ENCODE data around the gene UBE2Z.

Gene UBE2Z

DNA sequence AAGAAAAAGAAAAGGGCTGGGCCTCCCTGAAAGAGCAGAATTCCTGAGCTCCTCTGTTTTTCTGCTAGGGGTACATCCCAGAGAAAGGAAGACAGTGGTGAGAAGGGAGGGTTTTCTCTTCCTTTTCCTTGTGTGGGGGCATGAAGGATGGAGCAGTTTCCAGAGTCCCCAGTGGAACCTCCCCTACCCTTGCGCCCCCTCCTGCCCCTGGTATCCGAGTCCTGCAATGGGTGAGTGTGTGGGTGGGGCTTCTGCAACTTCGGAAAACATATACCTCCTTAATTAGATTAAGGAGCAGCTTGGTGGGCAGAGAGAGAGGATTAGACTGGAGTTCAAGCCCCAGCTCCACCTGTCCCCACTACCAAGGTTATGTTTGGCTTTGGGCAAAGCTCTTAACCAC is 65.6 kb downstream of the UBE2Z start:
- TF ChIP-seq, protein P1, sequence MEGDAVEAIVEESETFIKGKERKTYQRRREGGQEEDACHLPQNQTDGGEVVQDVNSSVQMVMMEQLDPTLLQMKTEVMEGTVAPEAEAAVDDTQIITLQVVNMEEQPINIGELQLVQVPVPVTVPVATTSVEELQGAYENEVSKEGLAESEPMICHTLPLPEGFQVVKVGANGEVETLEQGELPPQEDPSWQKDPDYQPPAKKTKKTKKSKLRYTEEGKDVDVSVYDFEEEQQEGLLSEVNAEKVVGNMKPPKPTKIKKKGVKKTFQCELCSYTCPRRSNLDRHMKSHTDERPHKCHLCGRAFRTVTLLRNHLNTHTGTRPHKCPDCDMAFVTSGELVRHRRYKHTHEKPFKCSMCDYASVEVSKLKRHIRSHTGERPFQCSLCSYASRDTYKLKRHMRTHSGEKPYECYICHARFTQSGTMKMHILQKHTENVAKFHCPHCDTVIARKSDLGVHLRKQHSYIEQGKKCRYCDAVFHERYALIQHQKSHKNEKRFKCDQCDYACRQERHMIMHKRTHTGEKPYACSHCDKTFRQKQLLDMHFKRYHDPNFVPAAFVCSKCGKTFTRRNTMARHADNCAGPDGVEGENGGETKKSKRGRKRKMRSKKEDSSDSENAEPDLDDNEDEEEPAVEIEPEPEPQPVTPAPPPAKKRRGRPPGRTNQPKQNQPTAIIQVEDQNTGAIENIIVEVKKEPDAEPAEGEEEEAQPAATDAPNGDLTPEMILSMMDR (IDR thresholded peaks at IDR 0.05; ENCODE audit: low read depth, low read length, missing control alignments) = no peak
- H3K4me3 ChIP-seq (replicated peaks; ENCODE audit: low read depth, low read length) = no peak overlapping the region
- no peak for DNase-seq (ENCODE audit: extremely low read depth, low read depth)

Measured in HFF-Myc (cell line).